K562 (cell line): ENCODE data around the gene SLC8A1.

Source experiments
- TF ChIP-seq, protein P1 (sequence below), 2 experiments: fragments of 450-650 bp in 1 of 2; sonication (generic) in 1 of 2; formaldehyde crosslinking in 1 of 2; IDR thresholded peaks in 1 of 2; conservative IDR thresholded peaks in 1 of 2; 2 replicates each; pipeline versions ENCODE4 v1.6.1 to v1.8.1; 2016 to 2023; ENCODE audit warnings: mild to moderate bottlenecking in 2 of 2, moderate library complexity in 2 of 2, inconsistent platforms in 1 of 2, missing genetic modification reagents in 1 of 2
- TF ChIP-seq, protein P2 (sequence below): fragments of 250-450 bp; sonication (Bioruptor Pico); IDR thresholded peaks from 2 replicates; pipeline ENCODE4 v1.8.0; 2021; ENCODE audit warnings: mild to moderate bottlenecking, moderate library complexity

DNA sequence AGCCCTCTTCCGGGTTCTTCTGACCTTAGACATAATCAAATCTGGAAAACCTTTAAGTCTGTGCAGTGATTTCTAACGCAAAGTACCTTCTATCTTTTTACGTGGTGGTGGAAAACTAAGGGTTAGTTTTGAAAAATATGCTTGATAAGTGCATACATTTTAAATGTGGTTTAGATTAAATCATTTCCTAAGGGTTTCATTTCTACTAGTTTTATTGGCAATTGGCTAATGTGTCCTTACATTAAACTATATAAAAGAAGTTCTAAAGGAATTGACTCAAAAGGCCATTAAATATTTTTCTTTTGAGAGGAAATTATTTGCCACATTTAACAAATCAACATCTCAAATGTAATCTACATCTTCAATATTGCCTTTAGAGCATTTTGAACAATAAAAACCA lies 404.5 kb downstream of the SLC8A1 start:
- TF ChIP-seq, protein P1, sequence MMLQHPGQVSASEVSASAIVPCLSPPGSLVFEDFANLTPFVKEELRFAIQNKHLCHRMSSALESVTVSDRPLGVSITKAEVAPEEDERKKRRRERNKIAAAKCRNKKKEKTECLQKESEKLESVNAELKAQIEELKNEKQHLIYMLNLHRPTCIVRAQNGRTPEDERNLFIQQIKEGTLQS (IDR thresholded peaks at IDR 0.05): no peak
- TF ChIP-seq, protein P1 (CRISPR knock-in tag; conservative IDR thresholded peaks at IDR 0.05): no peak
- TF ChIP-seq, protein P2, sequence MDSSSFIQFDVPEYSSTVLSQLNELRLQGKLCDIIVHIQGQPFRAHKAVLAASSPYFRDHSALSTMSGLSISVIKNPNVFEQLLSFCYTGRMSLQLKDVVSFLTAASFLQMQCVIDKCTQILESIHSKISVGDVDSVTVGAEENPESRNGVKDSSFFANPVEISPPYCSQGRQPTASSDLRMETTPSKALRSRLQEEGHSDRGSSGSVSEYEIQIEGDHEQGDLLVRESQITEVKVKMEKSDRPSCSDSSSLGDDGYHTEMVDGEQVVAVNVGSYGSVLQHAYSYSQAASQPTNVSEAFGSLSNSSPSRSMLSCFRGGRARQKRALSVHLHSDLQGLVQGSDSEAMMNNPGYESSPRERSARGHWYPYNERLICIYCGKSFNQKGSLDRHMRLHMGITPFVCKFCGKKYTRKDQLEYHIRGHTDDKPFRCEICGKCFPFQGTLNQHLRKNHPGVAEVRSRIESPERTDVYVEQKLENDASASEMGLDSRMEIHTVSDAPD: no peak
